ENCODE measurements around the gene ABCA3.

Gene ABCA3

DNA sequence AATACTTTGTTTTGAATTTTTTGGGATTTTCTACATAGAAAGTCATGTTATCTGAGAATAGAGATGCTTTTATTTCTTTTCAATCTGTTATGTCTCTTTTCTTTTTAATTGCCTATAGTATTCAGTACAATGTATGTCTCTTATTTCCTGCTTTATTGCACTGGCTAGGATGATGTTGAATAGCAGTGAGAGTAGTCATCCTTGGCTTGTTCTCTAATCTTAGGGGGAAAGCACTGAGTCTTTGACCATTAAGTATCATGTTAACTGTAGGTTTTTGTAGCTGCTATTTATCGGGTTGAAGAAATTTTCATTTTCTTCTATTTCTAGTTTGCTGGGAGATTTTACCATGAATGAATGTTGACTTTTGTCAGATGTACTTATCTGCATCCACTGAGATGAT lies 10.0 kb upstream of the ABCA3 start:
- H3K36me3 ChIP-seq (replicated peaks; ENCODE audit: low read depth, low read length): no peaks in the 10 kb centered on the region
- TF ChIP-seq CTCF (IDR thresholded peaks at IDR 0.05; ENCODE audit: low read depth, low read length) (no peak), EZH2phosphoT487 (IDR thresholded peaks at IDR 0.05; ENCODE audit: low read depth) (no peak)
- no peak overlapping the region for H3K27ac ChIP-seq (ENCODE audit: low read length)
- no peaks in the 10 kb centered on the region for H3K4me1 ChIP-seq (ENCODE audit: low read length)
- H3K27me3 ChIP-seq (ENCODE audit: low read depth, low read length): peaks cover 15% of the 10 kb centered on the region
- no peak overlapping the region for H3K4me3 ChIP-seq (ENCODE audit: low read length)
- no peaks in the 10 kb centered on the region for H3K9me3 ChIP-seq (ENCODE audit: insufficient read depth, low read length)
- no peaks in the 10 kb centered on the region for H3K79me2 ChIP-seq (ENCODE audit: low read length)
- H3K9ac ChIP-seq (ENCODE audit: low read length): no peak overlapping the region
- H4K20me1 ChIP-seq (ENCODE audit: insufficient read depth, low read length): no peaks in the 10 kb centered on the region
- H2AFZ ChIP-seq (ENCODE audit: low read depth, low read length): no peak overlapping the region
- H3K4me2 ChIP-seq (ENCODE audit: low read length): no peak overlapping the region

- no peak overlapping the region for H3K9ac ChIP-seq (ENCODE audit: low read length)
- H3K4me2 ChIP-seq (ENCODE audit: low read length): no peak overlapping the region
- no peaks in the 10 kb centered on the region for H3K36me3 ChIP-seq (replicated peaks; ENCODE audit: low read depth, low read length)
- no peaks in the 10 kb centered on the region for H3K9me3 ChIP-seq (ENCODE audit: insufficient read depth, low read length)
- no peaks in the 10 kb centered on the region for H3K79me2 ChIP-seq (ENCODE audit: low read length)
- peaks cover 5% of the 10 kb centered on the region; the same call in 1 of the 2 replicates for H3K4me1 ChIP-seq (ENCODE audit: low read length)
- H3K27me3 ChIP-seq (ENCODE audit: low read depth, low read length): peaks cover 12% of the 10 kb centered on the region
- no peak overlapping the region for H3K4me3 ChIP-seq (ENCODE audit: low read length)
- H3K27ac ChIP-seq (ENCODE audit: low read length): no peak overlapping the region
- no peak overlapping the region for H2AFZ ChIP-seq (ENCODE audit: low read depth, low read length)
- no peak for TF ChIP-seq CTCF (IDR thresholded peaks at IDR 0.05; ENCODE audit: low read depth, low read length)
- TF ChIP-seq EZH2phosphoT487 (IDR thresholded peaks at IDR 0.05; ENCODE audit: low read depth): no peak
- H4K20me1 ChIP-seq (ENCODE audit: insufficient read depth, low read length): no peaks in the 10 kb centered on the region
Measured at GRCh38 chr16:2343211-2343610, 2.7 kb upstream of the ABCA3 start.

DNA sequence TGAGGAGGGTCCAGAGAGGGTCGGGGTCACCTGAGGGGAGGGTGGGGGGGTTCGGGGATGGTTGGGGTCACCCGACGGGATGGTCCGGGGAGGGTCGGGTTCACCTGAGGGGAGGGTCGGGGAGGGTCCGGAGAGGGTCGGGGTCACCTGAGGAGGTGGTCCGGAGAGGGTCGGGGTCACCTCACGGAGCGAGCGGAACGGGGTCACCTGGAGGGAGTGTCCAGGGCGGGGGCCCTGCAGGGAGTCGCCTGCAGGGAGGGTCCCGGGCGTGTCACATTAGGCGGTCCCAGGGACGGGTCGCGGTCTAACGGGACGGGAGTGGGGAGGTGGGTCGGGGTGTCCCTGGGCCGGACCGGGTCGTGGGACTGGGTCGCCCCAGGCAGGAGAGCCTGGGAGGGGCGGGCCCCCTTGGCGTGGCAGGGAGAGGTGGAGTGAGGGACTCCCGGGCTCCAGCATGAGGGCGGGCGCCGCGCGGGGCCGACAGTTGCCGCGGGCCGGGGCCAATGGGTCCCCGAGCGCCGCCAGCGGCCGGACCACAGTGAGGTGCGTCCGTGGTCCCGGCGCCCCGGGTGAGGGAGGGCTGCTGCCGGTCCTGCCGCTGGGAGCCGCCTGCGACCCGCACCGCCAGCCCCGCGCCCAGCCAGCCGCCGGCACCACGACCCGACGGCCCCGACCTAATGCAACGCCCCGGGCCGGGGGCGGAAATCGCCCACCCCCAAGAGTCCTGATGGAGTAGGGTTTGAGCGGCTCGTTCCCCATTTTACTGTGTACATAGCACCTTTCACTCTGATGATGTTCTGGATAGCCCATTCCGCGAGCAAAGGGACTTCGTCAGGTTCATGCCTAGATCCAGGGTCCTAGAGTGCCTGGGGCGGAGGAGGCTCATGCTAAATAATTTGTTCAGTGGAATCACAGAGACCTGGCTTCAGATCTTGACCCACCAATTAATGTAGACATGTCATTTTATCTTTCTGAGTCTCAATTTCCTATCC lies 1.2 kb upstream of the ABCA3 start:
- H3K36me3 ChIP-seq (replicated peaks; ENCODE audit: low read depth, low read length): no peaks in the 10 kb centered on the region
- no peaks in the 10 kb centered on the region for H3K9me3 ChIP-seq (ENCODE audit: insufficient read depth, low read length)
- no peaks in the 10 kb centered on the region for H3K79me2 ChIP-seq (ENCODE audit: low read length)
- H3K27me3 ChIP-seq (ENCODE audit: low read depth, low read length): peaks cover 12% of the 10 kb centered on the region
- H3K27ac ChIP-seq (ENCODE audit: low read length): no peak overlapping the region
- H2AFZ ChIP-seq (ENCODE audit: low read depth, low read length): no peak overlapping the region
- H3K9ac ChIP-seq (ENCODE audit: low read length): no peak overlapping the region
- no peak overlapping the region for H3K4me2 ChIP-seq (ENCODE audit: low read length)
- no peaks in the 10 kb centered on the region for H4K20me1 ChIP-seq (ENCODE audit: insufficient read depth, low read length)
- TF ChIP-seq EZH2phosphoT487 (IDR thresholded peaks at IDR 0.05; ENCODE audit: low read depth): no peak
- TF ChIP-seq CTCF (IDR thresholded peaks at IDR 0.05; ENCODE audit: low read depth, low read length): no peak
- H3K4me1 ChIP-seq (ENCODE audit: low read length): peaks cover 5% of the 10 kb centered on the region; the same call in 1 of the 2 replicates
- no peak overlapping the region for H3K4me3 ChIP-seq (ENCODE audit: low read length)
